Aorta (tissue), 5 donors: ENCODE results near the gene ITSN1. TPM values are rescaled to one million over a fixed set of nuclear protein-coding genes. Genes with fewer than 3 reads are reported as not detected.
"Not testable (repeated sequence)": the region's sequence is repeated elsewhere in the genome, so short reads cannot be mapped to it uniquely, and the experiment has no call there.

Source experiments
- ATAC-seq: fragments of 200-7000 bp; cut with Tn5 transposase; one replicate; pipeline ENCODE4 v1.9.1; 2022; ENCODE audit warnings: moderate library complexity; ENCODE audit not compliant: low FRiP score
- DNase-seq, 2 donors: peaks; one replicate each; pipeline ENCODE4 v3.0.0-alpha.2; 2020
- H3K27ac ChIP-seq, 2 donors: one replicate each; pipeline ENCODE4 v1.5.1; 2013; ENCODE audit warnings: low read length in 2 of 2, mild to moderate bottlenecking in 2 of 2, moderate library complexity in 2 of 2, control low read depth in 1 of 2, inconsistent platforms in 1 of 2, low read depth in 1 of 2
- H3K27me3 ChIP-seq, 2 donors: one replicate each; pipeline ENCODE4 v1.6.1; 2013; ENCODE audit warnings: control low read depth in 1 of 2, low read length in 1 of 2, mild to moderate bottlenecking in 1 of 2, moderate library complexity in 1 of 2; ENCODE audit not compliant: insufficient read depth in 2 of 2, control insufficient read depth in 1 of 2
- H3K36me3 ChIP-seq, 2 donors: one replicate each; pipeline ENCODE4 v1.6.1; 2013; ENCODE audit warnings: control low read depth in 1 of 2, low read length in 1 of 2, mild to moderate bottlenecking in 1 of 2; ENCODE audit not compliant: insufficient read depth in 2 of 2, control insufficient read depth in 1 of 2
- H3K4me1 ChIP-seq, 2 donors: one replicate each; pipeline ENCODE4 v1.6.1; 2013; ENCODE audit warnings: low read length in 2 of 2, control low read depth in 1 of 2, mild to moderate bottlenecking in 1 of 2, moderate library complexity in 1 of 2; ENCODE audit not compliant: insufficient read depth in 2 of 2, control insufficient read depth in 1 of 2
- H3K4me3 ChIP-seq, 2 donors: one replicate each; pipeline ENCODE4 v1.5.1; 2013; ENCODE audit warnings: low read length in 2 of 2, control low read depth in 1 of 2, mild to moderate bottlenecking in 1 of 2
- H3K9me3 ChIP-seq: one replicate; pipeline ENCODE4 v1.6.1; 2013; ENCODE audit warnings: mild to moderate bottlenecking, low read length; ENCODE audit not compliant: control insufficient read depth
- WGBS, 2 donors: extraction: QIAGEN DNeasy Blood & Tissue Kit; methylation state at CpG; one replicate each; pipeline ENCODE4 v1.1.7; 2013; 5-methylcytosine and 5-hydroxymethylcytosine counted together
- intact Hi-C, 2 donors: fragments of 100-400 bp; cut with DNase I; formaldehyde crosslinking; loops; one replicate each; pipeline versions ENCODE4 v1.14.2 to v1.15.0; 2022
- polyA plus RNA-seq, 2 donors: library from polyadenylated mRNA; stranded (reverse); fragments of 200-250 nt; gene quantifications; one replicate each; pipeline ENCODE4 v1.2.3, GENCODE V29; 2013
- total RNA-seq, 2 donors: library from RNA; stranded (reverse); fragmentation: NEBNext Ultra II Directional; extraction: Animal tissue kit (Norgen Biotek cat#: 25700); gene quantifications; one replicate each; pipeline ENCODE4 v1.2.1, GENCODE V29; 2021
- donor health status: healthy with polysubstance abuse.
- donor health status: Bipolar disorder and iron deficiency.
- donor health status: DM: no; HTN: no; CAD: no.
- donor health status: DM: no; HTN: no; CAD: no.
- donor health status: DM: yes; HTN: yes; CAD: no.

The ITSN1 gene
- total and polyA plus RNA-seq, 4 donors, result 20.8 to 103 (median 37.1) TPM

GRCh38 chr21:33708874-33709273 lies 66.6 kb downstream of the ITSN1 start:
- Histone ChIP-seq H3K9me3 (no peaks in the 10 kb centered on the region), H3K4me1 (no peaks in the 10 kb centered on the region), H3K27ac (no peak overlapping the region), H3K36me3 (no peaks in the 10 kb centered on the region), H3K4me3 (no peak overlapping the region), H3K27me3 (no peaks in the 10 kb centered on the region)
- no peak for ATAC-seq
- intact Hi-C loops, result no loop called here
- WGBS, 2 donors, result 94 to 98% methylated on average over 2 of the region's 2 CpGs
- no peak for DNase-seq

DNA sequence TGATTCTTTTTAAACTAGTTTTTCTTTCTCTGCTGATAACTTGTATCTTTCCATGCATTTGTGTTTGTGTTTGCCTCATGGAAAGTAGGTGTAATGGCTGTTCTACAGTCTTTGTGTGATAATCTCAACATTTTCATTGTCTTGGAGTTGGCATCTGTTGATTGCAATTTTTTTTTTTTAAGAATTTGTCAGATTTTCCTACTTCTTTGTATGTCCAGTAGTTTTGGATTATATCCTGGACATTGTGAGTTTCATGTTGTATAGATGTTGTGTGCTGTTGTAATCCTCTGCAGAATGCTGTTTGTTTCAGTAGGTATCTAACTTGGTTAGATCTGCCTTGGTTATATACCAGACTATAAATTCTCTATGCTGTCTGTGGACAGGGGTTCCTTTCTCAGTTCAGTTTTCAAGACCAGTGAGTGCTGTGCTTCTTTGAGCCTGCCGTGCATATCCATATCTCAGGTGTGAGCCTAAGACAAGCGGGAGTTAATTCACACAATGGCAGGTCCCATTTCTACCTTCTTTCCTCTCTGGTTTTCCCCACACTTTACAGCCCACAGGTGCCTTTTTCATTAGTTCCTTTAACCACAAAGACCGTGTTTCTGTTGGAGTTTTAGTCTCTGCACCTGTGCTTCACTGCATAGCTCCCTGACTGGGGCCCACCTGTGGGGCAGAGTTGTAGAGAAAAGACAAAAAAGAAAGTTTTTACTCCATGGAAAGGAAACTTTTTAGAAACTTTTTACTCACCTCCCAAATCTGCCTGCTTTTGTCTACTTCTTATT lies 69.9 kb downstream of the ITSN1 start:
- DNase-seq, result no peak
- intact Hi-C loops, result no loop called here
- Histone ChIP-seq H3K36me3 (no peaks in the 10 kb centered on the region), H3K27me3 (no peaks in the 10 kb centered on the region), H3K27ac (peak overlapping the region in 1 of 2 donors; percentile 57), H3K9me3 (no peaks in the 10 kb centered on the region), H3K4me1 (no peaks in the 10 kb centered on the region), H3K4me3 (no peak overlapping the region)
- 91 to 97% methylated on average over 3 of the region's 3 CpGs for WGBS, 2 donors
- ATAC-seq, result no peak

DNA sequence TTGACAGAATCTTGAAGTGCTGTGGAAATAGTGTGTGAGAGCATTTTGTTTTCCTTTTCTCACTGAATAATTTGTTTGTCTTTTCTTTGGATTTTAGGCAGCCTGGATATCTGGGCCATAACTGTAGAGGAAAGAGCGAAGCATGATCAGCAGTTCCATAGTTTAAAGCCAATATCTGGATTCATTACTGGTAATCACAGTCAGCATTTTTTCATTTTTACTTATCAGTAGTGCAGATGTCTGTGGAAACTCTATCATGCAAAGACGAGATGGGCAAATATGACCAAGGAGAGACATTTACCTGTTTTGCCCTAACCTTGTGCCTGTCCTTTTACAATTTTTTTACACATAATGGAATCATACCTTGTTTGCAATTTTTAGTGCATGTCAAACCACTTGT lies 78.8 kb downstream of the ITSN1 start:
- ATAC-seq (no peak), DNase-seq (no peak)
- H3K36me3 ChIP-seq, result peaks cover 0 to 2% of the 10 kb centered on the region in 2 donors
- H3K27me3 ChIP-seq, result no peaks in the 10 kb centered on the region
- H3K4me1 ChIP-seq, result no peaks in the 10 kb centered on the region
- no peaks in the 10 kb centered on the region for H3K9me3 ChIP-seq
- H3K4me3 ChIP-seq, result no peak overlapping the region
- no peak overlapping the region for H3K27ac ChIP-seq
- intact Hi-C loops, result loop anchor here in 1 of 2 donors (10.0 kb wide), 1 partner anchor 66 kb away; no protein-coding TSS in a partner anchor
- 89 to 93% methylated on average over 2 of the region's 2 CpGs for WGBS, 2 donors

- H3K27me3 ChIP-seq, ATAC-seq, H3K36me3 ChIP-seq, H3K9me3 ChIP-seq, H3K27ac ChIP-seq, H3K4me1 ChIP-seq, DNase-seq, H3K4me3 ChIP-seq: not testable (repeated sequence)
- WGBS, 2 donors, result 95 to 98% methylated on average over 3 of the region's 3 CpGs
- intact Hi-C loops, result loop anchor here in 1 of 2 donors (10.0 kb wide), 1 partner anchor 74 kb away; no protein-coding TSS in a partner anchor
These were observed 86.8 kb downstream of the ITSN1 start for GRCh38 chr21:33729139-33729538.

DNA sequence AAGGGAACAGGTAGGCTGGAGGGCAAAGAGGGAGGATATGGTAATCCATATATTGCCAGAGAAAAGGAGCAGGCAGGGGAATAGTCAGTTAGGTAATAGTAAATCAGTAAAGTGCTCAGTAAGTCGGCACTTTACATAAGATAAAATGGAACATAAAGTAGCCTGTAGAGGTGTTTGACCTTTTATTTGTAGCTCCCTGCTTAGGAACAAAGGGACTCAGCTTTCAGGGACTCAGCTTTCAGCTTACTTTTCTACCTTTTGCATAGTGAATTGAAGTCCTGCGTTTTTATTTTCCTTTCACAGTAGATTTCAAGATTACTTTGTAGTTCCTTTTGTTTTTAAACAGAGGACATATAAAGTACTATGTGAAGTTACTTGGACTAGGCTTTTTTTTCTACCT lies 87.3 kb downstream of the ITSN1 start:
- intact Hi-C loops, result loop anchor here in 1 of 2 donors (10.0 kb wide), 1 partner anchor 75 kb away; no protein-coding TSS in a partner anchor
- Histone ChIP-seq H3K4me3 (no peak overlapping the region), H3K9me3 (no peaks in the 10 kb centered on the region), H3K27me3 (no peaks in the 10 kb centered on the region), H3K36me3 (peaks cover 0 to 2% of the 10 kb centered on the region in 2 donors), H3K4me1 (no peaks in the 10 kb centered on the region), H3K27ac (no peak overlapping the region)
- DNase-seq (no peak), ATAC-seq (no peak)
- 75 to 85% methylated on average over 2 of the region's 2 CpGs for WGBS, 2 donors

DNA sequence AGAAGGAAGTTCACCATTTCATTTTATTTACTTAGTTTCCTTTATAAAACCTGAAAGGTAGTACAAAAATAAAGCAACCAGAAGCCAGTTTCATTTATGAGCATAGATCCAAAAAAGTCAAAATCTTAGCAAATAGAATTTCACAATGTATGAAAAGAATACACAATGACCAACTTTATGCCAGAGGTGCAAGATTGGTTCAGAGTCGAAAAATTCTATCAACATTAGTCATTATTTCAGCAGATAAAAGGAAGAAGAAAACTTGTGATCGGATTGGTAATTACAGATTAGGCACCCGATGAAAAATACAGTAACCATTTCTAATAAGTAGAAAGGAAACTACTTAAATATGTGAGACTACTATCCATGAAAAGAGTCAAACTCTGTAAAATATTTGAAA lies 89.1 kb downstream of the ITSN1 start:
- H3K27me3 ChIP-seq, result no peaks in the 10 kb centered on the region
- WGBS, 2 donors, result 95 to 96% methylated on average over 3 of the region's 3 CpGs

GRCh38 chr21:33732038-33732437 lies 89.7 kb downstream of the ITSN1 start:
- Histone ChIP-seq H3K36me3 (peaks cover 0 to 2% of the 10 kb centered on the region in 2 donors), H3K27ac (no peak overlapping the region), H3K27me3 (no peaks in the 10 kb centered on the region), H3K9me3 (no peaks in the 10 kb centered on the region), H3K4me3 (no peak overlapping the region), H3K4me1 (no peaks in the 10 kb centered on the region)
- DNase-seq, result no peak
- WGBS, 2 donors, result 84 to 87% methylated on average over 3 of the region's 3 CpGs
- intact Hi-C loops, result no loop called here
- ATAC-seq, result no peak

More for the DNA sequence above, 89.1 kb downstream of the ITSN1 start:
- no peak overlapping the region for H3K27ac ChIP-seq
- H3K36me3 ChIP-seq, result peaks cover 0 to 2% of the 10 kb centered on the region in 2 donors
- no peaks in the 10 kb centered on the region for H3K9me3 ChIP-seq
- H3K4me3 ChIP-seq, result no peak overlapping the region
- H3K4me1 ChIP-seq, result no peaks in the 10 kb centered on the region
- intact Hi-C loops, result no loop called here
- DNase-seq, result no peak
- ATAC-seq, result no peak

GRCh38 chr21:33733601-33734000 lies 91.3 kb downstream of the ITSN1 start:
- no peak overlapping the region for H3K4me3 ChIP-seq
- no peak for ATAC-seq
- intact Hi-C loops, result no loop called here
- 87% methylated on average over 2 of the region's 2 CpGs for WGBS, 2 donors
- no peaks in the 10 kb centered on the region for H3K9me3 ChIP-seq
- H3K27ac ChIP-seq, result no peak overlapping the region
- no peaks in the 10 kb centered on the region for H3K27me3 ChIP-seq
- DNase-seq, result no peak
- H3K36me3 ChIP-seq, result no peaks in the 10 kb centered on the region
- H3K4me1 ChIP-seq, result peaks cover 0 to under 1% of the 10 kb centered on the region in 2 donors

DNA sequence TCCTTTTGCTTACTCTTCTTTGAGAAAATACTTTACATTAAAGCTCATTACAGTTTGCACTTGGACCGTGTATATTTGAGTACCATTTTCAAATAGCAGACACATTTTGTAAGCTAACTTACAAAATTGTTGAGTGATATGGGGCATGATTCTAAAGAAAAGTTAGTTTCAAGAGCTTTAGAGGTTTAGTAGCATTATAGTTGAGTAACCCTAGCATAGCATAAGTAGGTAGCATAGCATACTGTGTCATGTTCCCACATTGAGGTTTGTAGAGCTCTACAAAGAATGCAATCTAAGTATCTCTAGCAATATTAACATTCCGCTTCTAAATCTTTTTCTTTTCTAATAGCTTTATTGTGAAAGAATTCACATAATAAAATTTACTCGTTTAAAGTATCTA lies 92.0 kb downstream of the ITSN1 start:
- Histone ChIP-seq H3K4me3 (no peak overlapping the region), H3K9me3 (no peaks in the 10 kb centered on the region), H3K36me3 (no peaks in the 10 kb centered on the region), H3K27ac (no peak overlapping the region), H3K27me3 (no peaks in the 10 kb centered on the region), H3K4me1 (peaks cover 0 to 2% of the 10 kb centered on the region in 2 donors)
- intact Hi-C loops, result no loop called here
- ATAC-seq, result no peak
- WGBS, 2 donors, result 87 to 91% methylated on average over 3 of the region's 3 CpGs
- no peak for DNase-seq
